ENCODE measurements around the gene SERPINB10. TPM values are rescaled to one million over a fixed set of nuclear protein-coding genes. Genes with fewer than 3 reads are reported as not detected.
A peak's percentile ranks its signal among the peaks of the same experiment; 100 is the strongest.

The SERPINB10 gene
- polyA plus RNA-seq, 3 donors, result 1.3 to 2.0 (median 1.3) TPM

DNA sequence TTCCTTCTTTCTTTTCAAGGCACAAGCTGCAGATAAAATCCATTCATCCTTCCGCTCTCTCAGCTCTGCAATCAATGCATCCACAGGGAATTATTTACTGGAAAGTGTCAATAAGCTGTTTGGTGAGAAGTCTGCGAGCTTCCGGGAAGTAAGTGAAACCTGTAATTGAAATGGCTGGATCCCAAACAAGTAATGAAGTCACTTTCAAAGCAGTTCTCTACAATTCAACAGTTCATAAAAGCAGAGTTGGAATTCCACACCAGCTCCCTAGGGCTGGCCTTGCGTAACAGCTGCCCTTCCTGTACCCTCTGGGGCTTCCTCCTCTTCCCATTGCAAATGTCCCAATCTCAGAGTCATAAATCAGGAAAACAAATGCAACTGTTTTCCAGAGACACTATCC, 10.7 kb upstream of the SERPINB10 start:
- intact Hi-C loops (cut with micrococcal nuclease), result loop anchor here in 1 of 2 donors (5.0 kb wide), 1 partner anchor 35 kb away; no protein-coding TSS in a partner anchor
- Histone ChIP-seq H3K27me3 (ENCODE audit: control insufficient read depth in 2 of 2, insufficient read depth in 2 of 2, low read length in 2 of 2) (no peaks in the 10 kb centered on the region), H3K4me1 (ENCODE audit: control insufficient read depth in 1 of 2, insufficient read depth in 2 of 2, low read length in 2 of 2) (peaks cover 54 to 61% of the 10 kb centered on the region in 2 donors), H2AFZ (ENCODE audit: insufficient read depth, low read depth, low read length, poor library complexity, severe bottlenecking) (no peak overlapping the region), H3K9me3 (replicated peaks in 1 of 2; ENCODE audit: control insufficient read depth in 1 of 2, insufficient read depth in 1 of 2, low read length in 2 of 2) (no peaks in the 10 kb centered on the region), H3K36me3 (replicated peaks in 1 of 2; ENCODE audit: control insufficient read depth in 1 of 2, insufficient read depth in 2 of 2, low read length in 2 of 2) (peaks cover 16 to 62% of the 10 kb centered on the region in 2 donors), H3K4me2 (replicated peaks; ENCODE audit: extremely low read depth, low read length, poor library complexity, severe bottlenecking) (no peak overlapping the region), H3K27ac (ENCODE audit: low read depth in 1 of 2, low read length in 2 of 2) (peak overlapping the region in 1 of 2 donors; percentile 12), H3K79me2 (ENCODE audit: insufficient read depth, low read length) (peaks cover 89% of the 10 kb centered on the region), H4K20me1 (ENCODE audit: insufficient read depth, low read length) (no peaks in the 10 kb centered on the region), H3K4me3 (replicated peaks in 1 of 3; ENCODE audit: low read depth in 2 of 3, low read length in 3 of 3) (no peak overlapping the region), H3K9ac (ENCODE audit: insufficient read depth, low read length, poor library complexity, severe bottlenecking) (no peak overlapping the region)
- 11% methylated on average over 1 of the region's 4 CpGs for WGBS (ENCODE audit: insufficient coverage)
- Mint-ChIP-seq H3K9me3 (no peaks in the 10 kb centered on the region), H3K27ac (peak overlapping the region in 5 of 7 donors; percentile 11 to 70 (median 62)), H3K36me3 (peaks cover 40 to 62% of the 10 kb centered on the region in 2 donors), H3K4me1 (peaks cover 80% of the 10 kb centered on the region), H3K27me3 (ENCODE audit: low read depth in 3 of 3) (no peaks in the 10 kb centered on the region), H3K4me3 (no peak overlapping the region)
- TF ChIP-seq, protein P1, sequence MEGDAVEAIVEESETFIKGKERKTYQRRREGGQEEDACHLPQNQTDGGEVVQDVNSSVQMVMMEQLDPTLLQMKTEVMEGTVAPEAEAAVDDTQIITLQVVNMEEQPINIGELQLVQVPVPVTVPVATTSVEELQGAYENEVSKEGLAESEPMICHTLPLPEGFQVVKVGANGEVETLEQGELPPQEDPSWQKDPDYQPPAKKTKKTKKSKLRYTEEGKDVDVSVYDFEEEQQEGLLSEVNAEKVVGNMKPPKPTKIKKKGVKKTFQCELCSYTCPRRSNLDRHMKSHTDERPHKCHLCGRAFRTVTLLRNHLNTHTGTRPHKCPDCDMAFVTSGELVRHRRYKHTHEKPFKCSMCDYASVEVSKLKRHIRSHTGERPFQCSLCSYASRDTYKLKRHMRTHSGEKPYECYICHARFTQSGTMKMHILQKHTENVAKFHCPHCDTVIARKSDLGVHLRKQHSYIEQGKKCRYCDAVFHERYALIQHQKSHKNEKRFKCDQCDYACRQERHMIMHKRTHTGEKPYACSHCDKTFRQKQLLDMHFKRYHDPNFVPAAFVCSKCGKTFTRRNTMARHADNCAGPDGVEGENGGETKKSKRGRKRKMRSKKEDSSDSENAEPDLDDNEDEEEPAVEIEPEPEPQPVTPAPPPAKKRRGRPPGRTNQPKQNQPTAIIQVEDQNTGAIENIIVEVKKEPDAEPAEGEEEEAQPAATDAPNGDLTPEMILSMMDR (IDR thresholded peaks at IDR 0.05), result no peak
- peak in 1 of 3 donors; percentile 44 for DNase-seq

GRCh38 chr18:63899206-63899605, 8.6 kb upstream of the SERPINB10 start:
- H3K27ac ChIP-seq (ENCODE audit: low read depth in 1 of 2, low read length in 2 of 2), result no peak overlapping the region
- H3K4me3 ChIP-seq (replicated peaks in 1 of 3; ENCODE audit: low read depth in 2 of 3, low read length in 3 of 3), result no peak overlapping the region
- Mint-ChIP-seq H3K27ac (peak overlapping the region in 1 of 7 donors; percentile 17), H3K36me3 (peaks cover 59 to 76% of the 10 kb centered on the region in 2 donors), H3K27me3 (ENCODE audit: low read depth in 3 of 3) (peaks cover 0 to 1% (median 0%) of the 10 kb centered on the region in 3 donors), H3K4me1 (peaks cover 67% of the 10 kb centered on the region), H3K4me3 (no peak overlapping the region), H3K9me3 (peaks cover 0 to 1% (median 0%) of the 10 kb centered on the region in 7 donors)
- H4K20me1 ChIP-seq (ENCODE audit: insufficient read depth, low read length), result no peaks in the 10 kb centered on the region
- H3K36me3 ChIP-seq (replicated peaks in 1 of 2; ENCODE audit: control insufficient read depth in 1 of 2, insufficient read depth in 2 of 2, low read length in 2 of 2), result peaks cover 35 to 84% of the 10 kb centered on the region in 2 donors
- H3K9me3 ChIP-seq (replicated peaks in 1 of 2; ENCODE audit: control insufficient read depth in 1 of 2, insufficient read depth in 1 of 2, low read length in 2 of 2), result no peaks in the 10 kb centered on the region
- H3K79me2 ChIP-seq (ENCODE audit: insufficient read depth, low read length), result peaks cover 84% of the 10 kb centered on the region
- no peaks in the 10 kb centered on the region for H3K27me3 ChIP-seq (ENCODE audit: control insufficient read depth in 2 of 2, insufficient read depth in 2 of 2, low read length in 2 of 2)
- H2AFZ ChIP-seq (ENCODE audit: insufficient read depth, low read depth, low read length, poor library complexity, severe bottlenecking), result no peak overlapping the region
- DNase-seq, result no peak
- H3K9ac ChIP-seq (ENCODE audit: insufficient read depth, low read length, poor library complexity, severe bottlenecking), result no peak overlapping the region
- intact Hi-C loops (cut with micrococcal nuclease), result loop anchor here in 1 of 2 donors (5.0 kb wide), 1 partner anchor 33 kb away; no protein-coding TSS in a partner anchor
- TF ChIP-seq, protein P1 (IDR thresholded peaks at IDR 0.05), result no peak
- no peak overlapping the region for H3K4me2 ChIP-seq (replicated peaks; ENCODE audit: extremely low read depth, low read length, poor library complexity, severe bottlenecking)
- peaks cover 33 to 40% of the 10 kb centered on the region in 2 donors for H3K4me1 ChIP-seq (ENCODE audit: control insufficient read depth in 1 of 2, insufficient read depth in 2 of 2, low read length in 2 of 2)
